Right atrium auricular region (tissue), 2 donors: ENCODE measurements around the gene METTL26. TPM values are rescaled to one million over a fixed set of nuclear protein-coding genes. Genes with fewer than 3 reads are reported as not detected.

Experiments
- DNase-seq: peaks from one replicate; pipeline ENCODE4 v3.0.0-alpha.2; 2019; ENCODE audit warnings: low spot score
- H3K27ac ChIP-seq, 2 donors: fragments of 200-600 bp; sonication (generic); 1 replicate in 1 of 2; 2 replicates in 1 of 2; pipeline ENCODE4 v1.5.1; 2016 to 2019
- H3K27me3 ChIP-seq, 2 donors: fragments of 200-600 bp; sonication (generic); one replicate each; pipeline versions ENCODE4 v1.5.1 to v1.6.0; 2017 to 2019
- H3K36me3 ChIP-seq: fragments of 200-600 bp; sonication (generic); one replicate; pipeline ENCODE4 v1.5.1; 2016
- H3K4me1 ChIP-seq, 2 donors: fragments of 200-600 bp; sonication (generic); one replicate each; pipeline versions ENCODE4 v1.5.1 to v1.6.0; 2017 to 2019
- H3K4me3 ChIP-seq, 2 donors: fragments of 200-600 bp; sonication (generic); 1 replicate in 1 of 2; 2 replicates in 1 of 2; pipeline ENCODE4 v1.5.1; 2017 to 2019; ENCODE audit warnings: mild to moderate bottlenecking in 1 of 2, moderate library complexity in 1 of 2
- H3K9me3 ChIP-seq, 2 donors: fragments of 200-600 bp; sonication (generic); one replicate each; pipeline ENCODE4 v1.5.1; 2019
- CTCF ChIP-seq, 2 donors: fragments of 200-600 bp; sonication (generic); IDR thresholded peaks; one replicate each; pipeline ENCODE4 v1.5.1; 2019; ENCODE audit warnings: antibody characterized with exemption in 2 of 2
- total RNA-seq, 2 donors: library from RNA; depleted of rRNA; stranded (reverse); fragments of >200 nt; gene quantifications; one replicate each; pipeline ENCODE4 v1.1.0, GENCODE V29; 2016

The METTL26 gene
- total RNA-seq, 2 donors from 2014 or later = 103 to 137 TPM

- Histone ChIP-seq H3K36me3 (no peaks in the 10 kb centered on the region), H3K27me3 (no peaks in the 10 kb centered on the region), H3K9me3 (no peaks in the 10 kb centered on the region), H3K27ac (no peak overlapping the region), H3K4me1 (peaks cover 0 to 9% of the 10 kb centered on the region in 2 donors), H3K4me3 (no peak overlapping the region)
- TF ChIP-seq CTCF (IDR thresholded peaks at IDR 0.05) = no peak
- DNase-seq = no peak
These were observed 13.2 kb downstream of the METTL26 start for GRCh38 chr16:622920-623280.

GRCh38 chr16:621526-622105 is 14.5 kb downstream of the METTL26 start:
- no peaks in the 10 kb centered on the region for H3K27me3 ChIP-seq
- H3K36me3 ChIP-seq = no peaks in the 10 kb centered on the region
- no peaks in the 10 kb centered on the region for H3K9me3 ChIP-seq
- DNase-seq = no peak
- H3K4me1 ChIP-seq = no peaks in the 10 kb centered on the region
- TF ChIP-seq CTCF (IDR thresholded peaks at IDR 0.05) = no peak
- no peak overlapping the region for H3K27ac ChIP-seq
- H3K4me3 ChIP-seq = no peak overlapping the region

- no peaks in the 10 kb centered on the region for H3K4me1 ChIP-seq
- no peak overlapping the region for H3K27ac ChIP-seq
- H3K4me3 ChIP-seq = no peak overlapping the region
- no peak for TF ChIP-seq CTCF (IDR thresholded peaks at IDR 0.05)
- no peaks in the 10 kb centered on the region for H3K27me3 ChIP-seq
- no peak for DNase-seq
- no peaks in the 10 kb centered on the region for H3K9me3 ChIP-seq
- H3K36me3 ChIP-seq = no peaks in the 10 kb centered on the region
These were observed 15.2 kb downstream of the METTL26 start for GRCh38 chr16:620700-621525.

- no peak for DNase-seq
- H3K36me3 ChIP-seq = no peaks in the 10 kb centered on the region
- H3K4me3 ChIP-seq = no peak overlapping the region
- no peaks in the 10 kb centered on the region for H3K27me3 ChIP-seq
- H3K4me1 ChIP-seq = no peaks in the 10 kb centered on the region
- TF ChIP-seq CTCF (IDR thresholded peaks at IDR 0.05) = no peak
- H3K27ac ChIP-seq = no peak overlapping the region
- H3K9me3 ChIP-seq = no peaks in the 10 kb centered on the region
These were observed 16.5 kb downstream of the METTL26 start for GRCh38 chr16:619476-620100.

GRCh38 chr16:617855-618254 is 18.2 kb downstream of the METTL26 start:
- H3K4me3 ChIP-seq = no peak overlapping the region
- no peak for TF ChIP-seq CTCF (IDR thresholded peaks at IDR 0.05)
- H3K36me3 ChIP-seq = no peaks in the 10 kb centered on the region
- DNase-seq = no peak
- no peaks in the 10 kb centered on the region for H3K27me3 ChIP-seq
- H3K27ac ChIP-seq = no peak overlapping the region
- H3K4me1 ChIP-seq = no peaks in the 10 kb centered on the region
- no peaks in the 10 kb centered on the region for H3K9me3 ChIP-seq
